Chondrocyte (in vitro differentiated cells): ENCODE data around the gene PTPRN. TPM values are rescaled to one million over a fixed set of nuclear protein-coding genes. Genes with fewer than 3 reads are reported as not detected.
A peak's percentile ranks its signal among the peaks of the same experiment; 100 is the strongest.
"Not testable (repeated sequence)": the region's sequence is repeated elsewhere in the genome, so short reads cannot be mapped to it uniquely, and the experiment has no call there.

ENCODE experiments used
- DNase-seq: peaks from one replicate; pipeline ENCODE4 v3.0.0; 2021; ENCODE audit warnings: mixed read lengths, low spot score
- H3K27ac Mint-ChIP-seq: one replicate; pipeline ENCODE4 v1.8.0; 2021; ENCODE audit warnings: mild to moderate bottlenecking, moderate library complexity, mixed read lengths; ENCODE audit not compliant: unreplicated experiment
- H3K27me3 Mint-ChIP-seq: 2 replicates; pipeline ENCODE4 v1.8.0; 2021; ENCODE audit warnings: low read depth, mixed read lengths
- H3K36me3 Mint-ChIP-seq: 2 replicates; pipeline ENCODE4 v1.8.0; 2021; ENCODE audit warnings: low read depth, mixed read lengths
- H3K4me1 Mint-ChIP-seq: 2 replicates; pipeline ENCODE4 v1.8.0; 2021; ENCODE audit warnings: low read depth, mild to moderate bottlenecking, mixed read lengths
- H3K4me3 Mint-ChIP-seq: one replicate; pipeline ENCODE4 v1.8.0; 2021; ENCODE audit warnings: mild to moderate bottlenecking, moderate library complexity, mixed read lengths; ENCODE audit not compliant: unreplicated experiment
- H3K9me3 Mint-ChIP-seq: 2 replicates; pipeline ENCODE4 v1.8.0; 2021; ENCODE audit warnings: low read depth, mixed read lengths
- total RNA-seq: library from RNA; stranded (reverse); gene quantifications from 3 replicates; pipeline ENCODE4 v1.2.1, GENCODE V29; 2021
- TF ChIP-seq, protein P1 (sequence below): fragments of 200-600 bp; sonication (generic); IDR thresholded peaks from 2 replicates; pipeline ENCODE4 v1.5.0; 2021; ENCODE audit warnings: antibody characterized with exemption, mild to moderate bottlenecking, moderate library complexity

The PTPRN gene
- total RNA-seq, 1 donor from 2014 or later = 0.87 TPM

DNA sequence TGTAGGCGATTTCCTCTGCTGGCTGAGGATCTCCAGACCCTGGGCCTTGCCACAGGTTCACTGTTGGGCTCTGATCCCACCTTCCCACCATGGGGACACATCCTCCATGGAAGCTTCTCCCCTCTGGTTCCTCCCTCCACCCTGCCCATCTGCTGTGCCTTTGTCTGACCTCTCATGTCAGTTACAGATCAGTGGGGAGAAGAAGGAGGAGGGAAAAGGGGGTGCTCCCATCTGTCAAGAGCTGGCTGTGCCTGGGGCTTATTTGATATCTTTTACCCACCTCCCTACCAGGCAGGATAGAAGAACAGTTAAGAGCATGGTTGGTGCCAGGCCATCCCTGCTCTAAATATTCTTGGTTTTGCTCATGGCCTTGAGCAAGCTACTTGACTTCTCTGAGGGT is 42.3 kb downstream of the PTPRN start:
- Mint-ChIP-seq H3K4me3 (no peak overlapping the region), H3K27me3 (peaks cover under 1% of the 10 kb centered on the region), H3K4me1 (peaks cover 4% of the 10 kb centered on the region), H3K9me3 (no peaks in the 10 kb centered on the region), H3K36me3 (peaks cover 2% of the 10 kb centered on the region), H3K27ac (no peak overlapping the region)
- TF ChIP-seq, protein P1, sequence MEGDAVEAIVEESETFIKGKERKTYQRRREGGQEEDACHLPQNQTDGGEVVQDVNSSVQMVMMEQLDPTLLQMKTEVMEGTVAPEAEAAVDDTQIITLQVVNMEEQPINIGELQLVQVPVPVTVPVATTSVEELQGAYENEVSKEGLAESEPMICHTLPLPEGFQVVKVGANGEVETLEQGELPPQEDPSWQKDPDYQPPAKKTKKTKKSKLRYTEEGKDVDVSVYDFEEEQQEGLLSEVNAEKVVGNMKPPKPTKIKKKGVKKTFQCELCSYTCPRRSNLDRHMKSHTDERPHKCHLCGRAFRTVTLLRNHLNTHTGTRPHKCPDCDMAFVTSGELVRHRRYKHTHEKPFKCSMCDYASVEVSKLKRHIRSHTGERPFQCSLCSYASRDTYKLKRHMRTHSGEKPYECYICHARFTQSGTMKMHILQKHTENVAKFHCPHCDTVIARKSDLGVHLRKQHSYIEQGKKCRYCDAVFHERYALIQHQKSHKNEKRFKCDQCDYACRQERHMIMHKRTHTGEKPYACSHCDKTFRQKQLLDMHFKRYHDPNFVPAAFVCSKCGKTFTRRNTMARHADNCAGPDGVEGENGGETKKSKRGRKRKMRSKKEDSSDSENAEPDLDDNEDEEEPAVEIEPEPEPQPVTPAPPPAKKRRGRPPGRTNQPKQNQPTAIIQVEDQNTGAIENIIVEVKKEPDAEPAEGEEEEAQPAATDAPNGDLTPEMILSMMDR = no peak
- DNase-seq = no peak

DNA sequence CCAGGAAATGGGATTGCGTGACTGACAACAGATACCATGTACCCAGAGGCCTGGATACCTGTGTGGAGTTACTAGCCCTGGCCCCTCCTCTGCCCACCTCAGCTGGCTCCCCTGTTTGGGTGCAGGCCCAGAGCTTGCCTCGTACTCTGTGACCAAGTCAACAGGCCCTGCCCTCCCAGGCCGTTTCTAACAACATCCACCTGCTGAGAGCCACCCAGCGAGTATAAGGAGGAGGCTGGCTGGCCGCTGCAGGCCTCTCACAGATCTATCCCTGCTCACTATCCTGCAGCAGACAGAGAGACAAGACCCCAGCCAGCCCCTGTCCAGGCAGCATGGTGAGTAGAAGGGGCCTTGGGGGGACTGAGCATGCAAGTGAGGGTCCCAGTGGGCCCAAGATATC is 43.0 kb downstream of the PTPRN start:
- H3K4me3 Mint-ChIP-seq = no peak overlapping the region
- peaks cover 2% of the 10 kb centered on the region for H3K27me3 Mint-ChIP-seq
- no peak overlapping the region for H3K27ac Mint-ChIP-seq
- H3K4me1 Mint-ChIP-seq = peaks cover 4% of the 10 kb centered on the region
- no peaks in the 10 kb centered on the region for H3K9me3 Mint-ChIP-seq
- no peak for DNase-seq
- TF ChIP-seq, protein P1 = no peak
- H3K36me3 Mint-ChIP-seq = peaks cover 2% of the 10 kb centered on the region

DNA sequence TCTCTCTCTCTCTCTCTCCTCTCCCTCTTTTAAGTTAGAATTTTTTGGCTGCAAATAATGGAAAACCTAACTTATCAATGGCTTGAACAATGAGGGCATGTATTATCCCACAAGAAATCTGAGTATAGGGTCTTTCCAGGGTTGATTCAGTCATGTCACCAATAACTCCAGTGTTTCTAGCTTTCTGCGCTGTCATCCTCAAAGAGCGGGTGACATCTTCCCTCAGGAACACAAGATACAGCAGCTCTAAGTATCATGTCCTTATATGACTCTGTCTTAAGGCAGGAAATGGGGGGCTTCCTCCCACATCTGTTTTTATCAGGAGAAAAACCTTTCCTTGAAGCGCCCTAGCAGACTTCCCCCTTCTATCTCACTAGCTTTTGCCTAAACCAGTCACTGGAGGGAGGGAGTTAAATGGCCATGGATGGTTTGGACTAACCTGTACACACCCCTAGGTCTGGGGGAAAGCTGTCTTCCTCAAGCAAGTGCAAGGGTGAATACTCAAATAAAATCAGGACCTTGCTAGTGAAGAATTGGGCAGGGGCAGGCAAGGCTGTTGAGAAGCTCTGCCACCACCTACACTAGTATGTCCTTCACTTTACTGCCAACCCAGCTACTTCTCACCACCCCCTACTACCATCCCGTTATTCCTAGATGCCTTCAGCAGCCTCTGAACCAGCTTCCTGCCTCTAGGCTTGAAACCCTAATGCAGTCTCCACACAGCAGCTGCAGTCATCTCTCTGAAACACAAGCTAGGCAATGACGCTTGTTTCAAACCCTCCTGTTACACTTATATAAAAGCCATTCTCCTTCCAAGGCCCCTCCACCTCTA is 48.0 kb downstream of the PTPRN start:
- no peak overlapping the region for H3K4me3 Mint-ChIP-seq
- H3K36me3 Mint-ChIP-seq = peaks cover 2% of the 10 kb centered on the region
- no peaks in the 10 kb centered on the region for H3K9me3 Mint-ChIP-seq
- H3K4me1 Mint-ChIP-seq = no peaks in the 10 kb centered on the region
- no peak for DNase-seq
- peaks cover 18% of the 10 kb centered on the region for H3K27me3 Mint-ChIP-seq
- TF ChIP-seq, protein P1 = no peak
- no peak overlapping the region for H3K27ac Mint-ChIP-seq

DNA sequence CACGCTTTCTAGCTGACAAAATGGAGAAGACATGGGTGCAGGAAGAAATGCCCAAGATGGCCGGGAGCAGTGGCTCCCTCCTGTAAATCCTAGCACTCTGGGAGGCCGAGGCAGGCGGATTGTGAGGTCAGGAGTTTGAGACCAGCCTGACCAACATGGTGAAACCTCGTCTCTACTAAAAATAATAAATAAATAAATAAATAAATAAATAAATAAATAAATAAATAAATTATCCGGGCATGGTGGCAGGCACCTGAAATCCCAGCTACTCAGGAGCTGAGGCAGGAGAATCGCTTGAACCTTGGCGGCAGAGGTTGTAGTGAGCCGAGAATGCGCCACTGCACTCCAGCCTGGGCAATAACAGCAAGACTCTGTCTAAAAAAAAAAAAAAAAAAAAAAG is 50.3 kb downstream of the PTPRN start:
- H3K4me3 Mint-ChIP-seq, H3K36me3 Mint-ChIP-seq, H3K27ac Mint-ChIP-seq, H3K9me3 Mint-ChIP-seq, DNase-seq, H3K4me1 Mint-ChIP-seq: not testable (repeated sequence)
- H3K27me3 Mint-ChIP-seq = peaks cover 25% of the 10 kb centered on the region

DNA sequence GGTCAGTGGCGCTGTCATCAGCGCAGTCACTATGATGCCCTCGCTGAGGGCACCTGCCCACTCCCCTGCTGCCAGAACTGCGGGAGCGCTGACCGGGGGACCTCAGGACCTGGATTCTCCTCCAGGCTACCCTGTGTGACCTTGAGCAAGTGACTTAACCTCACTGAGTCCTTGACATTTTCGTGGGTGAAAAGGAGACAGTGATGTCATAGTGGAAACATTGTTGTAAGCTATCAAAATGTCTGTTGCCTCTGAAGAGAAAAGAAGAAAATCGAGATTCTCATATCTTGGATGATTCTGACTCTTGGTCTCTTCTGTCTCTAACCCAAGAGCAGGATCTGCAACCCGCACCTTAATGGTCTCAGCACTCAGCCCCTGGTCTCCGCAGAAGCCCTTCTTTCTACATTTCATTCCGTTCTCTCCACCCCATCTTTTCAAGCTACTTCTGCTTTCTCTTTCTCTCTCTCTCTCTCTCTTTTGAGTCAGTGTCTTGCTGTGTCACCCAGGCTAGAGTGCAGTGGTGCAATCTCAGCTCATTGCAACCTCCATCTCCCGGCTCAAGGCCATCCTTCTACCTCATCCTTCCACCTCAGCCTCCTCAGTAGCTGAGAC is 54.5 kb downstream of the PTPRN start:
- peak overlapping the region; percentile 72 for H3K4me3 Mint-ChIP-seq
- no peak for DNase-seq
- peaks cover 12% of the 10 kb centered on the region for H3K27me3 Mint-ChIP-seq
- TF ChIP-seq, protein P1 = no peak
- H3K27ac Mint-ChIP-seq = no peak overlapping the region
- H3K4me1 Mint-ChIP-seq = peaks cover 45% of the 10 kb centered on the region
- no peaks in the 10 kb centered on the region for H3K36me3 Mint-ChIP-seq
- no peaks in the 10 kb centered on the region for H3K9me3 Mint-ChIP-seq
